NCI-H460 (cell line): Measurements from ENCODE around the gene DLGAP1. TPM values are rescaled to one million over a fixed set of nuclear protein-coding genes. Genes with fewer than 3 reads are reported as not detected.

Experiments
- DNase-seq: peaks from one replicate; pipeline ENCODE4 v3.0.0-alpha.2; 2016; ENCODE audit warnings: low read depth; ENCODE audit errors: extremely low read depth
- total RNA-seq: library from RNA; depleted of rRNA; stranded (reverse); fragments of >200 nt; shearing (Covaris generic); gene quantifications from 2 replicates; pipeline ENCODE4 v1.2.3, GENCODE V29; 2014

DLGAP1 gene
- total RNA-seq, 1 experiment from 2014 or later = 1.8 TPM

DNA sequence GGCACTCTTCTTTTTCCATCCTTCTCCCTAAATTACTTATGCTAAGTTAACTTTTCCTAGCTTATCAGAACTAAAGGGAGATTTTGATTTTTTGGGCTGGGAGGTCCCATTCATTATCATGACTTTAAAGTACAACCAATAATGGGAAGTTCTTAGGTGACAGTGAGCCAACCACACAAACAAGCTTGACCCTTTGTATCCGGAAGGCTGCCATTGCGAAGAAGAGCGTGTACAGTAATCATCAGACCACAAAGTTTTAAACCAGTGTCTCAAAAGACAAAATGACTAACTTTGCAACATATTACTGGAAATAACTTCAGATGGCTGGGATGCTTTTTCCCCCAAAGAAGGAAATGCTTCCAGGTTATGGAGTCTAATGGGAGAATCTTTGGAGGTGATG, 707.0 kb downstream of the DLGAP1 start:
- DNase-seq = no peak

GRCh38 chr18:3747176-3747973, 707.7 kb downstream of the DLGAP1 start:
- peak; percentile 30 for DNase-seq

- DNase-seq = no peak
Observed at GRCh38 chr18:3742541-3742940, 712.6 kb downstream of the DLGAP1 start.

- no peak for DNase-seq
Observed at GRCh38 chr18:3741333-3741732, 713.8 kb downstream of the DLGAP1 start.

DNA sequence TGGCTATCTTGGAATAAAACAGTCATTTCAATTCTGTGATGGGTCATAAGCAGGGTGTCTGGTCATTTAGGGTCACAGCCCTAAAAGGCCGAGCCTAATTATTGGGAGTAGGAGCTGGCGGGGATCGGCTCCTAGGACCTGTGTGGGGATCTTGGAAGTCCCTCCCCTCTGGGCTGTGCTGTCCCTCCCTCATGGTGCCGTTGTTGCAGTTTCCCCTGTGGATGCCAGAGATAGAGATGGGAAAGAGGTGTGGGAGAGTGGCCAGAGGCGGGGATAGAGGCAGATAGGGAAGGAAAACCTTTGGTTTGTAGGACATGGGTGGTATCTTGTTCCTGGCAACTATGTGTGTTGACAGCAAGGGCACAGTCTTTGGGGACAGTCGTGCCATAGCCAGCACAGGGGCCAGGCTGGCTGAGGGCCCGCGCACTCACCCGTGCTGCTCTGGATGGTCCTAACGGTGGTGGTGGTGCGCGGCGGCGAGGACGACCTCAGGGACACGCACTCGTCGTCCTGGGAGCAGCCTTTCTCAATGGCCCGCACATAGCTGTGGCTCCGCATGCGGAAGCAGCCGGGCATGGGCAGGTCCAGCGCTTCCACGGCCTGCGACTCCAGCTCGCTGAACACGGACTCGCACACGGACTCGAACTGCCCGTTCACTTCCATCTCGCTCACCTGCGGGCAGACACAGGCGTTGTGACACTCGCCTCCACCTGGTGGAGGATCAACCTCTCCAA, 726.2 kb downstream of the DLGAP1 start:
- no peak for DNase-seq

DNA sequence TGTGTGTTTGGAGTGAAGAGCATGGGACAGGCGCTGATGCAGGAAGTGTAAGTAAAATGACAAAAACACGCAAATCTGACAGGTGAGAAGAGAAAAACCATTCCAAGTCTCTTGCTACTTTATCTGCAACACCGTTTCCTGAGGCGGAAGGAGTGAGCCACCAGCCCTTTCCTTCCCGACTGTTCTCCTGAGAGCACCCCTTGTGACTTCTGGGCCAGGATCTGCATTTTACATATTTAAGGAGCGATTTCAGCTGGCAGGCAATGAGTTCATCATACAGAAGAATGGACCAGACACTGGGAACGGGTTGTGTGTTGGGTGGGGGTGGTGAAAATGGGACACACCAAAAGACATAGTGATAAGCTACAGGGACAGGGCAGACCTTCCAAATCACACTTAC, 727.8 kb downstream of the DLGAP1 start:
- DNase-seq = no peak

- no peak for DNase-seq
Observed at GRCh38 chr18:3726238-3726951, 728.7 kb downstream of the DLGAP1 start.

DNA sequence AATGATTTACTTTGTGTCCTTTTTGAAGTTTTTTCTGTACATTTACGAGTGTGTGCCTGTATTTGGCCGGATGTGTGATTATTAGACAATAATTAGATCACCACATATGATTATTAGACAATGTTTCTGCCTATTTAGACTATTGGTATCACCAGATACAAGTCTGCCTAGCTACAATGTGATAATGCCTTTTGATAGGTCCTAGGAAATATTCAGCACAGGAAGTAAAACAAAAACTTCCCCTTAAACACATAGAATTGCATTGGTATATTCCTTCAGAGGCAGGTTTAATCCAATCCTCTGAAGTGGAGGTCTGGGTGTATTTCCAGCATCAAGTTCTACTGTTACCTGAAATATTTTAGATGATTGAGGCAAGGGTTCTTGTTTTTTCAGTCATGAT, 730.0 kb downstream of the DLGAP1 start:
- no peak for DNase-seq

- no peak for DNase-seq
Observed at GRCh38 chr18:3723554-3723953, 731.6 kb downstream of the DLGAP1 start.

- no peak for DNase-seq
Observed at GRCh38 chr18:3722649-3723433, 732.3 kb downstream of the DLGAP1 start.

DNA sequence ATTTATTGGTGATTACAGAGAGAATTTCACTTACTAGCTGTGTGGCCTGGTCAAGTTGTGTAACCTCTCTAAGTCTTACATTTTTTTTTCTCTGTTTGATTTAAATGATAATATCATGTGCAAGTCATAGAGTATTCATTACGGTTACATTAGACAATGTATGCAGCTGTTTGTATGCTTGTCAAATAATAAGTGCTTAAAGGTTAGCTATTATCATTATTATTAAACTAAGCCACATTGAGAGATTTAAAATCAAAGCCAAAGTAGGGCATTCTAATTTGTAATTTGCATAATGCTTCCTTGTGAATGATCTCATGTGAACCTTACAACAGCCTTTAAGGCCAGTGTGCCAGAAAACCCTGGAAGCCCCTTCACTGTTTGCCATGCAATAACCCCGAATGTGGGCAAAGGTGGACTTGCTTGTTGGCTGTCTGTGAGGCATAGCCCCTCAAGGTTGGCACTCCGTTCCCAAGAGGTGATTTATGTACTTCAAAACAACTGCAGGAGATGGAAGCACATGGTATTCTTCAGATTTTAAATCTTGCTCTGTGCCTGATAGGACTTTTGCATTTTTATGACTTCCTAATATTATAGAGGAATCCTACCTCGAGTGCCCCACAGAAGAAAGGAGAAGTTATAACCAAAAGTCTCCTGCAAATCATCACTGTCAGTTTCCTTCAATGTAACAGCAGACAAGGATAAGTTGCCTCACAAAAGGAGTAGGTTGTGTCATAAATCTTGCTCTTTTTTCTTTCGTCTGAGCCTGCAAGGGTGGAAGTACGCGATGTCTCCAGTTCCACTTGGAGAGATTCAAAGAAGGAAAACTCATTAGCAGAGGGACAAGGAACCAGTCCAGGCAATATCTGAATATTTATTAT, 733.1 kb downstream of the DLGAP1 start:
- DNase-seq = no peak

GRCh38 chr18:3720818-3721545, 734.1 kb downstream of the DLGAP1 start:
- no peak for DNase-seq

DNA sequence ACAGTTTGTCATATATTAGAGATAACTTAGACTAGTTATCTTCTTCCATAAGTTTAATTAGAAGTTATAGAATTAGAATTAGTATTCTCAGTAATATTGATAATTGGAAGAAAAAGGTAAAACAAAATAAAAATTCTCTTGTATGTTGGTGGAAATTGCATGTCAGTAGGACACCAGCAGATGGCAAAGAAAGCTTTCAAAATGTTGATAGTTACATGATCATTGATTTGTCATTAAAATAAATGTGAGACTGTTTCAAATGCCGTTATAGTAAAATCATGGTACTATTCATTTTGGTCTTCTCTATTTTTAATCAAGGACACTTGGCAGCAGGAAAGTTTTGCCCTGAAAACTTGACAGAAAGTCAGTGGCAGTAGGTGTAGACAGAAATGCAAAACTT, 734.9 kb downstream of the DLGAP1 start:
- no peak for DNase-seq

GRCh38 chr18:3717376-3718025, 737.6 kb downstream of the DLGAP1 start:
- no peak for DNase-seq

DNA sequence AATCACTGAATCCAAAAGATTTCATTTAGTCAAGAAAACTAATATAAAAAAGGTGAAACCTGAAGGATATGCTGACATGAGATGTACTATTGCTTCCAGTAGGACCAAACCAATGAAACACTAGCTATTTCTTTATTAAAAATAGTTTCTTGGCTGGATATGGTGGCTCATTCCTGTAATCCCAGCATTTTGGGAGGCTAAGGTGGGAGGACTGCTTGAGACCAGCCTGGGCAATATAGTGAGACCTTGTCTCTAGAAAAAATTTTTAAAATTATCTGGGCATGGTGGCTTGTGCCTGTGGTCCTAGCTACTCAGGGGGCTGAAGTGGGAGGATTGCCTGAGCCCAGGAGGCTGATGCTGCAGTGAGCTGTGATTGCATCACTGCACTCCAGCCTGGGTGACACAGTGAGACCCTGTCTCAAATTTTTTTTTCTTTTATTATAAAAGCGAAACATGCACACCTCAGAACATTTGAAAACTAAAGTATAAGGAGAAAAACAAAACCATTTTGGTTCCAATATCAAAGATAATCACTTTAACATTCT, 738.9 kb downstream of the DLGAP1 start:
- no peak for DNase-seq

GRCh38 chr18:3715231-3716080, 739.7 kb downstream of the DLGAP1 start:
- no peak for DNase-seq

GRCh38 chr18:3713708-3714107, 741.4 kb downstream of the DLGAP1 start:
- no peak for DNase-seq
